GM18870 (cell line): ENCODE measurements around the gene SLC35E4.
"Not testable (repeated sequence)": the region's sequence is repeated elsewhere in the genome, so short reads cannot be mapped to it uniquely, and the experiment has no call there.

Experiments used
- ATAC-seq: cut with Tn5 transposase; IDR thresholded peaks from one replicate; pipeline ENCODE4 v1.9.1; 2021; ENCODE audit warnings: moderate library complexity; ENCODE audit not compliant: unreplicated experiment

Gene SLC35E4

GRCh38 chr22:30649430-30650007 lies 13.9 kb downstream of the SLC35E4 start:
- ATAC-seq: no peak

- no peak for ATAC-seq
Measured at GRCh38 chr22:30650508-30651116, 15.0 kb downstream of the SLC35E4 start.

GRCh38 chr22:30652852-30653251 lies 17.3 kb downstream of the SLC35E4 start:
- no peak for ATAC-seq

- no peak for ATAC-seq
Measured at GRCh38 chr22:30654361-30654760, 18.8 kb downstream of the SLC35E4 start.

GRCh38 chr22:30655532-30655931 lies 20.0 kb downstream of the SLC35E4 start:
- no peak for ATAC-seq

- no peak for ATAC-seq
Measured at GRCh38 chr22:30662040-30662439, 26.5 kb downstream of the SLC35E4 start.

- ATAC-seq: no peak
Measured at GRCh38 chr22:30664798-30665197, 29.2 kb downstream of the SLC35E4 start.

GRCh38 chr22:30665266-30665665 lies 29.7 kb downstream of the SLC35E4 start:
- no peak for ATAC-seq

- no peak for ATAC-seq
Measured at GRCh38 chr22:30665786-30666185, 30.2 kb downstream of the SLC35E4 start.

GRCh38 chr22:30667107-30667493 lies 31.5 kb downstream of the SLC35E4 start:
- ATAC-seq: no peak

GRCh38 chr22:30667494-30668385 lies 32.2 kb downstream of the SLC35E4 start, which contains the start of gene DUSP18:
Gene DUSP18 (minus strand): TSS chr22:30667875. CDS start chr22:30664003, 3,872 bp downstream.
- ATAC-seq: peak; percentile 75

- ATAC-seq: no peak
Measured at GRCh38 chr22:30668386-30668710, 32.8 kb downstream of the SLC35E4 start.

- no peak for ATAC-seq
Measured at GRCh38 chr22:30671071-30671470, 35.5 kb downstream of the SLC35E4 start.

- no peak for ATAC-seq
Measured at GRCh38 chr22:30673136-30673535, 37.6 kb downstream of the SLC35E4 start.

GRCh38 chr22:30674482-30674881 lies 38.9 kb downstream of the SLC35E4 start:
- no peak for ATAC-seq

GRCh38 chr22:30675436-30675835 lies 39.9 kb downstream of the SLC35E4 start:
- ATAC-seq: no peak

- ATAC-seq: not testable (repeated sequence)
Measured at GRCh38 chr22:30676565-30676964, 41.0 kb downstream of the SLC35E4 start.

GRCh38 chr22:30679895-30680690 lies 44.5 kb downstream of the SLC35E4 start:
- ATAC-seq: not testable (repeated sequence)

- ATAC-seq: no peak
Measured at GRCh38 chr22:30680991-30681770, 45.6 kb downstream of the SLC35E4 start.

GRCh38 chr22:30681831-30682230 lies 46.2 kb downstream of the SLC35E4 start:
- no peak for ATAC-seq
